NCI-H1930 (cell line): ENCODE measurements around the gene FARS2.

Experiments used
- DNase-seq, 2 experiments: peaks; one replicate each; lab custom pipeline; 2025; lab: John Stamatoyannopoulos, UW

FARS2 gene

DNA sequence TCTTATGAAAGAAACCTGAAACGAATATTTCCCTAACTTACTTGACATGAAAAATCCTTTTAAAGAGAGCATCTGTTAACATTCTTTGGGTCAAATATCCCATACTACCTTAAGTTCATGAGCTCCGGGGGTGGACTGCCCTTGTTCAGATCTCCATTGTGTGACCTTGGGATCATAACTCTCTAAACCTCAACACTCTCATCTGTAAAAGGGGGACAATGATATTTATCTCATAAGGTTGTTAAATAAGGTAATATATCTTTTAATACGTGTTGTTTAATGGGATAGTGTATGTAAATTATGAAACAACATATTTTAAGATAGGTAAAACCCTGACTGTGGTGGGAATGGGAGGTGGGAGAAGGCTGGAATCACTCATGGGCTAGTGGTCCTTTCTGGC, 326.3 kb downstream of the FARS2 start:
- DNase-seq, result no peak

DNA sequence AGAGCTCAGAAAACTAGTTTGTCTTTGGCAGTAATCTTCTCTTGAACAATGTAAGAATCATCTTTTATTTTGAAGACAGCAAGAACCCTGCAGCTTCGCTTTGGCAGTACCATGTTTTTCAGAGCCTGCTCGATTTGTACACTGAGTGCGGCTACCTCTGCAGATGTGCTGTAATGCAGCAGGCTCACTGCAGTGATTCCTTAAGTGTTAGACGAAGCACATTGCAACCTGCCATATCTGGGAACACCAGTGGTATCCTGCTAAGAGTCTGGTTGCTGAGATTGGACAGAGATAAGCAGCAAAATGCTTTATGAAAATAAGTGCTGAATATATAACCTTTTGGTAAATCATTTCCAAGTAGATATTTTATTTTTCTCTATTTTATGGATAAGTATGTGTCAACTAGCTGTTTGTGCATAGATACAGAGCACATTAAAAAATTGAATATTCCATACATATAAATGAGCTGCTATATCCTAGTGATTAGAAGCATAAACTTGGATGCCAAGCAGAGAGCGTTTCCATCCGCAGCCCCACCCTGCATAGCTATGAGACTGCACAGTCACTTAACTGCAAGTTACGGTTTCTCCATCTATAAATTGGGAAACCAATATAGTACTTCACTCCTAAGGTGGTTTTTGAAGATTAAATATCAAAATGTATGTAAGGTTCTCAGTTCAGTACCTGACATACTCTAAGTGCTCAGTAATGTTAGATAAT, 328.3 kb downstream of the FARS2 start:
- no peak for DNase-seq

DNA sequence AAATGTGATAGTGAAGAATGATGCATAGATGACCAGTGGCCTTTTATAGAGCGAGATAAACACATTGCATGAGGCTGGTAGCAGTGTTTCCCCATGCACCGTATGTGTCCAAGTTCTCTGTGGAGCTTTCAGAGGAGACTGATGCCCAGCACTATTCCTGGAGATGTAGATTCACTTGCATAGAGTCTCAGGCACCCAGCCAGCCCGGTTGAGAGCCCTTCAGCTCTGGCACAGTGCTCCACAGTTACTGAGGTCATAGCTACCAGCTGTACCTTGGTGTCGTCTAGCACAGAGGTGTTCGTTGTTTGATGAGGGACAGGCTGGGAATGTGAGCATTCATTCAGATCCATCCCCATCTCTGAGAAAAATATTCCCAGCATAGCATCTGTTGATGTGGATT, 328.9 kb downstream of the FARS2 start:
- DNase-seq, result no peak

DNA sequence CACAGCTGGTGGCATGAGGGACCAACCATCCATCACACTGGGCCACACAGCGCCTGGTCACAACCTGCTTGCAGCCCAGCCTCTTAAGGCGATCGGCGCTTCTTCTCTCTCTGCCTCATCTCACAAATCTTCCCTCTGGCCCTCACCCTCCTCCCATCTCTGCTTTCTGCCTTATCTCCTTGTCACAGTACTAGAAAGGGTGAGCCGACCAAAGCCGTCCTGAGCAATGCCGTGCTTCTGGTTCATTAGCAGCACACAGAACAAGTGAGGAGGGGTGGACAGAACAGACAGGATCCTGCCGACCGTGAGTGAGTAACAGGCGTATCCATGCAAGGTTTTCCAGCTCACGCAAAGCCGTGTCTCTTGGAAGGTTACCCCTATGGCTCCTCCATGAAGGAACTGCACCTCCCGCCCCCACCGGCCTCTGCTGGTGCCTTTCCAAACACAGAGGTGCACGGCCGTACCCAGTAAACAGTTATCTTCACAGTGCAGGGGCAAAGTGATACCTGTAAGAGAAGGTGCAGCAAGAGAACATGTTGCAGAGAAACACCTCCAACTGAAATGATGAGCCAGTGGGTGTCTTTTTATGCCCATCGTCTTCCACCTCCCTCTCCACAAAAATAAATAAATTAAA, 331.7 kb downstream of the FARS2 start:
- DNase-seq, result no peak

DNA sequence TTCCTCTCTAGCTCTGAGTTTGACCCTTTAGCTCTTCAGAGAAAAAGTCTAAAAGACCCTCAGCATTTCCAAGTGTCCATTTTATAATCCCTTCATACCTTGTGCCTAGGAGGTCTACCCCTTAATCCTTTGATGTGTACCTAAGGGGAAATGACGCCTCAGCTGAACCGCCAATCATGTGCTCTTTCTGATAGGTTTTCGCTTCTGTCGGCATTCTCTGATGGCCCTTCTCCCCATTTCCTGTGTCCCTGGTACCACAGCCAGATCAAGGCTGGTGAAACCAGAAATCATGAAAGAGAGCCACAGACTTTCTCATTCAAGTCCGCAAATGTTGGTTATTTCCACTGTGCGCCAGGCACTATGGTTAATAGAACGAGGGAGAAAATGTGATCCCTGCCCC, 333.9 kb downstream of the FARS2 start:
- no peak for DNase-seq

DNA sequence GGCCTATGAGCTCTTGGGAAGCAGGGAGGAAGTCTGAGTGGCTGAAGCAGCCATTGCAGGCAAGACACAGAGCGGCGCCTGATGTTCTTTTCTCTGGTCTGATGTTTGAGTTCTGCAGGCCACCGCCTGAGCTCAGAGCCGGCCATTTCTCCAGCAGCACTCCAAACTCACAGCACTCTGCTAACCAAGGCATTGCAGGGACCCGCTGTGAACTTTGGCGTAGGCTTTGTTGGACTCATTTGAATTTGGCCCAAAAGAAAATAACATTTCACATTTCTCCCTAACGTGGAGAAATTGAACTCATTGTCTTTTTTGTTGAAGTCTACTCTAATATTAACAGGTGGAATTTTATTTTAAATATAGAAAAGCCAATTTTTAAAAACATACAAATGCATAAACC, 336.1 kb downstream of the FARS2 start:
- DNase-seq, result no peak

DNA sequence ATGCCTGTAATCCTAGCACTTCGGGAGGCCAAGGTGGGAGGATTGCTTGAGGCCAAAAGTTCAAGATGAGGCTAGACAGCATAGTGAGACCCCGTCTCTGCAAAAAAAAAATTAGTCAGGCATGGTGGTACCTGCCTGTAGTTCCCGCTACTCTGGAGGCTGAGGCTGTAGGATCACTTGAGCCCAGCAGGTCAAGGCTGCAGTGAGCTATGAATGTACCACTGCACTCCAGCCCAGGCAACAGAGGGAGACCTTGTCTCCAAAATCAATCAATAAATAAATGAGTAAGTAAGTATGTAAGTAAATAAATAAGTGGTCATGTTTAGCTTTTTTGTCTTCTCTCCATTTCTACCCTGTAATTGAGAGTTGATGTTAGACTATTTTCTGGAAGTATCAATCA, 336.8 kb downstream of the FARS2 start:
- no peak for DNase-seq

DNA sequence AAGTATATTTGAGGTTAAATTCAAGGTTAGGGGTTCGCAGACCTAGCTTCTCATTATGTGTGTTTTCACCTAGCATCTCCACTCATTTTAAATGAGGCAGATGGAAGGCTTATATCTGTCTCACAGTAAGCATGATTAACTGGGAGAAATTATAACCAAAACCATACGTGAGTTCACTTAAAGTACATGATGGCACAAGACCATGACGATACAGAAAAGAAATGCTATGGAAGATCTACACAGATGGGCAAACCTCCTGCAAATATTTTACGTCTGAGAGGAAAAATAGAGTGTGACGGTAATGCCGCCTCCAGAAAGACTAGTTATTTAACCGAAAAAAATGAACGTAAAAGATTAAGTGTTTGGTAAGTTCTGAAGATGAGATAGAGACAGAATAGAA, 337.8 kb downstream of the FARS2 start:
- DNase-seq, result no peak

DNA sequence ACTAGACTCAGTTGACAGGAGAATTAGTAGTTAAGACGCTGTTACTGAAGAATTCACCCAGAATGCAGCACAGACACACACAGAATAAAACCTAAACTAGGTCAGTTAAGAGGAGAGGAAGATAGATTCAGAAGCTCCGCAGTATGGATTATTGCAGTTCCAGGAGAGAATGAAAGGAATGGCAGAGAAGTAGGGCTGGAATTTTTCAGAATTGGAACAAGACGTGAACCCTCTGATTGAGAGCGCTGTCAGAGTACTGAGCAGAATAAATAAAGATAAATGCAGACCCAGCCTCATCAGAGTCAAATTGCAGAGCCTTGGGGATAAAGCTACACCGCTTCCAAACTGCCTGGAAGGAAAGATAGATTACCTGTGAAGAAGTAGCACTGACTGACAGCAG, 344.6 kb downstream of the FARS2 start:
- DNase-seq, result no peak

DNA sequence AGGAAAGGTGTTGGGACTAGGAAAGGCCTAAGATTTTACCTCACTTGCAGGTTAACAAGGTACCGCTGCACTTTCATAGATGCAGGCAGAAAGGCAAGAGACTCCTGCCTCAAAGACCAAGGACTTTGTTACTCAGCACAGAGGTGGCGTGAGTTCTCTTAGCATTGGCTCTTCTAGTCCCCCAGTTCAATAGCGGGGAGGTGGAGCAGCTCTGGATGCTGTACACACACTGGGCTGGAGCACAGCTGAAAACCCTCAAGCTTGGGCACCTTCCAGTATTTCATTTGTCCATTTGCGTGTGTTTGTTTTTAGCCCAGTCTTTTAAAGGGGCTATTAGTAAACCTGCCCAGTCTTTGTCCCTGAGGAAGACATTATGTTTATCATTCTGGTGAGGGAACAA, 345.2 kb downstream of the FARS2 start:
- DNase-seq, result no peak

DNA sequence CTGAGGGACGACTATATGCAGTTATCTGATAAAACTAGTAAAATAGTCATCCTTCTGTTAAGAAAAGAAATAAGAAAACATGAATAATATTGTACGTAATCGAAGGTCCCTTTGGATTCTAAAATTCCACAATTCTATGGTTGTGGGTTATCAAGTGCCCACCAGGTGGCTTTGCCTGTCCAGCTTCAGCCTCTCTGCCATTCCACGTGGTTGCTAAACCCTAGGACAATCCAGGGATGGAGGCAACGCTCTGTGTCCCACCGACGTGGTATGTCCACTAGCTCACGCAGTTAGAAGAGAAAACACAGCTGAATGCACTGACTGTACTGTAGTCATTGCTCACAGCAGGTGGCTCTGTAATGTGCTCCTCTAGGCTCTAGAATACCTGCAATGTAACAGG, 349.3 kb downstream of the FARS2 start:
- no peak for DNase-seq

DNA sequence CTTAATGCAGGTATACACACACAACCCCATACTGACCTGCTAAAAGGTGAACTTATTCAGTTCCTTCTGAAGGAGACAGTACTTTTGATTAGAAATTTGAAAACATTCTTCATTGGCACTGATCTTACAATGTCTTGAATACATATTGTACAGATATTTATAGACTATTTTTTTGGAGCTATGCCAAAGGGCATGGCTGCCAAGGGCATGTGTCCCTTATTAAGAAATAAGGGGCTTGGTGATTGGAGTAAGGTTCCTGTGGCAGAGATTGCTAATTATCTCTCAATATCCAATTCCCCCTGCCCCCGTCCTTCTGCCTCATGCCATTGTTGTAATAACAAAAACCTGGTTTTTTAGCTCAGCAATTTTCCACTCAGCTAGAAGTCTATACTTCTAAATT, 355.9 kb downstream of the FARS2 start:
- DNase-seq, result no peak

DNA sequence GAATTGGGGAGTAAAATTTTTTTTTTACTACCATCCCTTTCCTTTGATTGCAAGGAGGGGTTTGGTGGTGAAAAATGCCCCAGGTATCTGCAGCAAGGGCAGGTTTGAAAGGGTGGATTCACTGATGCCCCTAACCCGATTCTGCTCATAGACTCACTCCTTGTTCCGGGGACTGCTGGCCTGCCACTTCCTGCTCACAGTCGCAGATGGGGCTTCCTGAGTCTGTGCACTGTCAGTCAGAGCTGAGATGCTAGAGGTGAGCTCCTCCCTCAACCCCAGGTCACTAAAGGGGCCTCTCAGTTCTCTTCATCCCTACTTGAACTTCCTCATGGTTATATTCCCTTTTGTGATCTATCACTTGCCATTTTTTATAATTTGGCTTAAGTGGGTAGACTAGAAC, 357.9 kb downstream of the FARS2 start:
- no peak for DNase-seq

DNA sequence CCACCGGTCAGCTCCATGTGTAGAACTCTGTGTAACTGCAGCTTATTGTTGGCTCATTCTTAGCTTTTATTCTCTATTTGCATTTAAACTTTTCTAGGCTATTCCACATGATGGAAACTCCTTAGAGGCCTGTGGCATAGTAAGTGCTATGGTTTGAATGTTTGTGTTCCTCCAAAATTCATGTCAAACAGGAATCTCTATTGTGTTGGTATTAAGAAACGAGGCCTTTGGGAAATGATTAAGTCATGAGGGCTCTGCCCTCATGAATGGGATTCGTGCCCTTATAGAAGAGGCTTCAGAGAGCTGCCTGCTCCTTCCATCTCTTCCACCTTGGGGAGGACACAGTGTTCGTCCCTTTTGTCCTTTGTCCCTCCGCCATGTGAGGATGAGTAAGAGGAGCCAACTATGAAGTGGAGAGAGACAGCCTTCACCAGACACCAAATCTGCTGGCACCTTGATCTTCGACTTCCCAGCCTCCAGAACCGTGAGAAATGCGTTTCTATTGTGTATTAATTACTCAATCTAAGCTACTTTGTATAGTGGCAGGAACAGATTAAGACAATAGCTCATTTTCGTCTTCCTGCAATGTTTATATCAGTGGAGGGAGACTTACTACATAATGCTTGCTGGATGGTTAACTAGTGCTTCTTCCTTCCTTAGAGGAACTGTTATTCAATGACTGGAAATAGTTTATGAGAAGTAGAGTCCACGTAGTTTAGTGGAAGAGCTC, 361.1 kb downstream of the FARS2 start:
- no peak for DNase-seq

DNA sequence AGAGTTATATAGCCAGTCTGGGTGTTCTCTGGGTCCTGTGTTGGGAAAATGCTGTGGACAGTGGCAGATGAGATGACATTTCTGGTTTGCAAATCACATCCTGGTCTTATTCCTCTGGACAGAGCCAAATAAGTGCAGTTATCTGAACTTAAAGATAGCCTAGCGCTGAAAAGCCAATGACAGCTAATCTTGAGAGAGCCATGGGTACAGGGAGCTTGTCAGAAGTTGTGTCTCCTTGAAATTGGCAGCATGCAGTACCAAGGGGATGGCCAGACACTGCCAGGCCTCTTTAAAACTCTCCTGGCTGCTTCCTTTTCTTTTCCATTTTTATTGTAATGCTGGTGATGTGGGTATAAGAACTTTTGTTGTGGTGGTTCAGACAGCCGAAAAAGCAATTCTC, 362.5 kb downstream of the FARS2 start:
- DNase-seq, result no peak

DNA sequence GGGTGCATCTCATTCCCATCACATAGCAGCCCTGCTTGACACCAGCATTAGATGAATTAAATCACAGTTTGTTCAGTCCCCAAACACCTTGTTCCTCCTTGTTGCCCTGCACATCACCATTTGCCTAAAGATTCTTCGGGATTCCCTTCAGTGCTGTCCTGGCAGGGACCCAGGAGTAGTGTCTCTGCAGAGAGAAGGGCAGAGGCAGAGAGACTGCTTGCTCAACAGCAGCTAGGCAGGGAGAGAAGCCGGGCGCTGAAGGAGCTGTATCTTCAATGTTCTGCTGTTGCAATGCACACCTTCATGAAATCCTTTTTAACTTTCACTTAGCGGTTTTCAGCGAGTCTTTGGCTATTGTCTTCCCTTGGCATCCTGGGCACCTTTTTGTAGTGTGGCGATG, 362.9 kb downstream of the FARS2 start:
- no peak for DNase-seq

DNA sequence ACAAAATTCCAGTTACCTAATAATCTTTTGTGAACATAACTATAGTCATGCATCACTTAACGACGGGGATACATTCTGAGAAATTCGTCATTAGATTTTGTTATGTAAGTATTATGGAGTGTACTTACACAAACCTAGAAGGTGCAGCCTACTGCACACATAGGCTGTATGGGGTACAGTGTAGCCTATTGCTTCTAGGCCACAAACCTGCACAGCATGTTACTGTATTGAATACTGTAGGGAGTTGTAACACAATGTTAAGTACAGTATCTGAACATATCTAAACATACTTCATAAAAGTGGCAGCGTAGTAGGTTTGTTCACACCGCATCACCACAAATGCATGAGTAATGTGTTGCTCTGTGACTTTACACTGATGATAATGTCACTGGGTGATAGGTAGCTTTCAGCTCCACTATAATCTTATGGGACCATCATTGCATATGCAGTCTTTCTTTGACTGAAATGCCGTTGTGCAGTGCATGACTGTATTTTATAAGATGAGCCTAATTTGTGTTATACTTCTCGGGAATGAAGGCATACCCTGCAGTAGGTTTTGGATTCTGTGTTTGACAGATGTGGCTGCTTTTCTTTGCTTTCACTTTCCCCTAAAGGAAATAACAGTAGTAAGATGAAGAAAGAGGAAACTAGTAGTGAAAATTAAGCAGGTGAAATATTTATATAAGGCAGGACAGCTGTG, 365.6 kb downstream of the FARS2 start:
- no peak for DNase-seq

DNA sequence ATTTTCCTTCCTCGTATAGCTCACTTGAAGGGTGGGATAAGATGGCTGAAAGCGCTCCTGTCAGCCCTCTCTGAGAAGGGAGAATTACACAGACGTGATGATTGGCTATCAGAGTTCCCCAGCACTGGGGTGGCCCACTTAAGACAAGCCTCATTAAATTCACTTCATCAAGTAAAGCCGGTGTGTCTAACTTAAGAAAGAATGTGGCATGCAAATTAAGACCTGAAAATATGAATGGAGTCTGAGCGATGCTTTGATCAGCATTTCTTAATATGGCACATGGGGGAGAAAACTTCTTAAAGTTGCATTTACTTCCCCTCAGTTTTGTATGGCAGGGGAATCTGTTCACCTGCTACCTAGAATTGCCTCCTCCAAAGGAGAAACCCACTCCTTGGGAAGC, 369.3 kb downstream of the FARS2 start:
- DNase-seq, result no peak

DNA sequence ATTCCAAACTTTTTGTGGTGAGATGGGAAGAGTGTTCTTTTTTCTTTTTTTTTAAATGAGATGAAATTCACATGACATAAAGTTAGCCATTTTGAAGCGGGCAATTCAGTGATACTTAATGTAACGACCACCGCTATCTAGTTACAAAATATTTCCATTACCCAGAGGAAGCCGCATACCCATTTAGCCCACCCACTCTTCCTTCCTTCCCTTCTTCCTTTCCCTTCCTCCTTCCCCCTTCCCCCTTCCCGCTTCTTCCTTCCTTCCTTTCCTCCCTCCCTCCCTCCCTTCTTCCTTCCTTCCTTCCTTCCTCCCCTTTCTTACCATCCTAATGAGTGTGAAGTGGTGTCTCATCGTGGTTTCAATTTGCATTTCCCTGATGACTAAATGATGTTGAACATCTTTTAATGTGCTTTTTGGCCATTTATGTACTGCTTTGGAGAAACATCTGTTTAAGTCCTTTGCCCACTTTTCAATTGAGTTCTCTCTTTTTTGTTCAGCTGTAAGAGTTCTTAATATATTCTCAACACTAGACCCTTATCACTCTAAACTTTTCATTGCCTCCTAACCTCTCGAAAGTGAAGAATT, 371.1 kb downstream of the FARS2 start:
- no peak for DNase-seq

DNA sequence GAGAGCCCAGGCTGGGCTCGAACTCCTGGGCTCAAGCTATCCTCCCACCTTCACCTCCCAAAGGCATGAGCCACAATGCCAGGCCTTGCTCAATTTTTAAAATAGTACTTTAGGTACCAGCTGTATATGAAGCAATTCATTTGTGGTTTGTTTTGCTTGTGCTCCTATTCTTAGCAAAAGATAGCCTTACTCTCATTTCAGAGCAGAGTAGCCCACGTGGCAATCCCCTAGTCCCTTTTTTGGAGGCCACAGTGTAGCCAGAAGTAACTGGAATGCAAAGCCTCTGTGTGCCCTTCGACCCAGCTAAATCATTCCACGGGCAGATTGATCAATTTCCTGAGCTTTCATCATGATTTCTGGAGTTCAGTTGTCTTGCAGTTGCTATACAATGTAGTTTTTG, 373.2 kb downstream of the FARS2 start:
- DNase-seq, result no peak

DNA sequence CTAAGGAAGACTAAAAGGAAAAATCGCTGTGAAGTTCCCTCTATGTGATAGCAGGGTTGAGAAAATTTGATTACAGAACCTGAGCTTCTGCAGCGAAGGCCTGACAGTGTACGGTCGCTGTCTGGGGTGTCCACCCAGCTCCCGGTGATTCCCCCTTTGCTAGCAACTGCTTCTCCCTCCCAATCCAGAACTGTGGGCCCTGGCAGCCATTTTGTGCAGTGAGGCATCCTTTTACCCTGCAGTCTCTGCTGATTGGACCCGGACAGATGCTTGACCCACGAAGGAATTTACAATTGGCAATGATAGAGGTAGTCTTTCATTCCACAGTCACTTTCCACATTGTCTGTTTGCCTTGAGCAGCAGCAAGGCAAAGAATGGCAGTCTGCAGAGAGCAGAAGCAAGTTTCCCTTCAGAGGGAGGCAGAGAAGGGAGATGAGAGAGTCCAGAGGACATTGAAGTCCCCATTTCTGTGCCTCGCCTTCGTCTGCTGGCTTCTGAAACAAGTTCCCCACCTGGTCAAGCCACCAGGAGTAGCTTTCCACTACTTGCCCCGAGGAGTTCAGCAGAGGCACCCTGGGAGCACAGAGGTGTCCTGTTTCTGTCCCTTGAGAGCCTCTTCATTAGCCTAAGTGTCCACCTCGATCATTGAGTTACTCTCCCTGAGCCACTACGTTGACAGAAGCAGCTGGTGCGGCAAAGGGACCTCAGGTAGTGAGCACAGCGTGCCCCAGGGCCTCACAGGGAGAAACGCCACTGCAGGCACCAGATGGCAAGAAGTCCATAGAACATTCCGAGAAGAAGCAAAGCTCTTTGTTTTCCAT, 375.1 kb downstream of the FARS2 start:
- DNase-seq, result no peak

DNA sequence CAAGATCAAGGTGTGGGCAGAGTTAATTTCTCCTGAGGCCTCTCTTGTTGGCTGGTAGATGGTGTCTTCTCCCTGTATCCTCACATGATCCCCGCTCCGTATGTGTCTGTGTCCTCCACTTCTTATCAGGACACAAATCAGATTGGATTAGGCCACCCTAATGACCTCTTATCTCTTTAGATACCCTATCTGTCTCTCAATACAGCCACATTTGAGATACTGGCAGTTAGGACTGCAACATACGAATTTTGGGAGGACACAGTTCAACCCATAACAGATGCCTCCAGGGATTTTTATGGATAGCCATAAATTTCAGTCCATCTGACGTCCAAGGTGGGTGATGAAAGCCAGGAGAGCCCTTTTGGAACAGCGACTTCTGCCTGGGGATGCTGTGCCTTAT, 376.4 kb downstream of the FARS2 start:
- DNase-seq, result no peak
